ENCODE measurements around the gene PRKAR1B.

PRKAR1B gene

DNA sequence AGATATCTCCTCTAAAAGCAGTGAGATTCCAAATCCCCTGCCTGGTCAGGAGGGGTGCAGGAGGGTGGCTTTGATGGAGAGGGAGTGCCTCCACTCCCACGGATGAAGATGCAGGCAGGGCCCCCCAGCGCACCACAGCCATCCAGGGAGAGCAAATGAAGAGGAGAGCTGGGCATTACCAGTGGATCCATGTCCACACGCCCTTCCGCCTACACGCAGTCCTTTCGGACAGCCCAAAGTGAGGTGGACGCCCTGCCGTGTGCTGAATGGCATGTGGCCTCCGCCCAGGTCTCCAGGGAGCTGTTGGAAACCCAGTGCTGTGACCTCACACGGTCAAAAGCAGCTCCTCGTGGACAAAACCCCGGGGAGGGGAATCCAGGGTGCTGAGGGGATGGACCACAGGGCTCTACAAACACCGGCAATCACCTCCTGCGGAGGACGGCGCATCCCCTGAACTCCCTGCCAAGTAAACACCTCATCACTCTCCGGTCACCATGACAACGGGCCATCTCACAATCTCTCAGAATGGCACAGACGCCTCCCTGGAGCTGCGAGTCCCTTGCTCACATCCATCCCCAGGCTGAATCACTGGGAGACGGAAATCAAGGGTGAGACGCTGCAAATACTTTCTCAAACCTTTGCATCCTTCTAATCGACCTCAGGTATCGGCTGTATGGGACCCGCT lies 35.6 kb downstream of the PRKAR1B start:
- DNase-seq (ENCODE audit: low read depth): no peak

DNA sequence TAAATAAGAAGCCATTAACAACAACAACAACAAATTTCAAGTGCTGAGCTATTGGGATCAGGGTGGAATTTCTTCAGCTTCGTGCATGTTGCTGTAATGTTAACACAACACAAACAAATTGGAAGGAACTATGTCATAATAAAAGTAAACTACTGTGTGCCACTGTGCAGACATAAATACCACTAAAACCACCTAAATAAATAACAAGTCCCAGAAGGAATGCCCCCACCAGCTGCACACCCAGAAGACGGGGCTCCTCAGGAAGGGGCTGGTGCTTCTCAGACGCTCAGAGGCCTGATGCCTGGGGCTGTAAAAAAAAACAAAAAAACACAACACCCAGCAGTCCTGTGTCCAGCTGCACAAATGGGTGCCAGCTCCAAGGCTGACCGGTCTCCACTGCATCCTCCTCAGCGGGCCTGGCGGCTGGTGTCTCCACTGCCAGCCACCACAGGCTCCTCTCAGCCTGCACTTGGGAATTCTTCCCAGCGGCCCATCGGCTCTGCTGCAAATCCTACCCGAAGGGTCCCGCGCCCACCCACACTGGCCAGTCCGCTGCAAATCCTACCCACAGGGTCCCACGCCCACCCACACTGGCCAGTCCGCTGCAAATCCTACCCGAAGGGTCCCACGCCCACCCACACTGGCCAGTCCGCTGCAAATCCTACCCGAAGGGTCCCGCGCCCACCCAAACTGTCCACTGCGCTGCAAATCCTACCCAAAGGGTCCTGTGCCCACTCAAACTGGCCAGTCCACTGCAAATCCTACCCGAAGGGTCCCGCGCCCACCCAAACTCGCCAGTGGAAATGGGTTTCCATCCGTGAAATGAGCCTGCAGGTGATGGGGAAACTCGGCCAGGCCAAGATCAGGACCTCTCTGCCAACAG lies 36.4 kb downstream of the PRKAR1B start:
- DNase-seq (ENCODE audit: low read depth): no peak

DNA sequence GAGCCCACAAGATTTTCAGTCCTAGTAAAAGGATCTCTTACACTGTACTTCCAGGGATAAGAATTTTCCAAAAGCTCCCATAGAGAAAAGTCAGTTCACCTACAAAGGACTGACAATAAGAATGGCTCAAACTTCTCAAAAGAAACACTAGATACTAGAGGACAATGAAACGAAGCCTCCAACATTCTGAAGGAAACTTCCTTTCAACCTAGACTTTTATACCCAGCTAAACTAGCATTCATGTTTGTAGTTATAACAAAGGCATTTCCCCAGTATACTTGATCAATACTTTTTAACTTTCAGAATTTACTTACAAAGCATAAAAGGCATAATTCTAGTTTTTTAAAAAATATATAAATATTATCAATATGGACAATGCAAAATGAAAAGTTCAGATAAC lies 41.5 kb downstream of the PRKAR1B start:
- no peak for DNase-seq (ENCODE audit: low read depth)

DNA sequence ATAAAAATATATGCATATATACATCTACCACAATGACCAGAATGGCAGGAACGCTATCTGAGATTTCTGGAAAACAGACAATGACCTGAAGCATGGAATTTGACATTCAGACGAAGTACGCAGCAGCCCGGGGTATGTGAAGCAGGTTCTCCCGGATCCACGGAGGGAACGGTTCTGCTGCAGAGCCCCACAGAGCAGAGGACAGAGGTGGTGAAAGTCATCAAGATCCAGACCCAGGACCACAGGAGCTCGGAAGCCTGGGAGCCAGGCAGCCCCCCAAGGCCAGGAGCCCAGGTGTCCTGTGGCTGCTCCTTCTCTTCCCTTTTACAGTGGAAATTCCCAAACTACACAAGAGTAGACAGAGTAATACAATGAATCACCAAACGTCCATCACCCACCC lies 42.7 kb downstream of the PRKAR1B start:
- DNase-seq (ENCODE audit: low read depth): no peak

DNA sequence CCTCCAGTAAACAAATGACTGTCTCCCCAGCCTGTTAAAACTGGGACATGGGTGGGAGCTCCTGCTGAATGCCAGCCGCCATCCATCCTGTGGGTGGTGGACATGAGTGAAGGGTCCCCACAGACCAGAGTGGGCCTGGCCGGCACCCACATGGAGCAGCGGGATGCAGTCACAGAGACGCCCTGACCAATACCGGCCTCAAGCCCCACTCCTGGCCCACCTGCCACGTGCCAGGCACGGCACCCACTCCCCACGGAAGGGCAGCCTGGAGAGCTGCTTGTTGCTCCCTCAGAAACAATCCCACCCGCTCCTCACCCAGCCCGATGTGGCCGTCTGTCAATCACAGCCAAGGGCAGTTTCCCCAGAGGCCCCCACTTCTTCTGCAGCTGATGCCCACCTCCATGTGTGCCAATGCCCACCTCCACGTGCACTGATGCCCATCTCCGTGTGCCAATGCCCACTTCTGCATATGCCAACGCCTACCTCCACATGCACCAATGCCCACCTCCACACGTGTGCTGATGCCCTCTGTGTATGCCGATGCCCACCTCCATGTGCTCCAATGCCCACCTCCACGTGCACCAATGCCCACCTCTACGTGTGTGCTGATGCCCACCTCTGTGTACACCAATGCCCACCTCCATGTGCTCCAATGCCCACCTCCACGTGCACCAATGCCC lies 43.4 kb downstream of the PRKAR1B start:
- DNase-seq (ENCODE audit: low read depth): no peak

DNA sequence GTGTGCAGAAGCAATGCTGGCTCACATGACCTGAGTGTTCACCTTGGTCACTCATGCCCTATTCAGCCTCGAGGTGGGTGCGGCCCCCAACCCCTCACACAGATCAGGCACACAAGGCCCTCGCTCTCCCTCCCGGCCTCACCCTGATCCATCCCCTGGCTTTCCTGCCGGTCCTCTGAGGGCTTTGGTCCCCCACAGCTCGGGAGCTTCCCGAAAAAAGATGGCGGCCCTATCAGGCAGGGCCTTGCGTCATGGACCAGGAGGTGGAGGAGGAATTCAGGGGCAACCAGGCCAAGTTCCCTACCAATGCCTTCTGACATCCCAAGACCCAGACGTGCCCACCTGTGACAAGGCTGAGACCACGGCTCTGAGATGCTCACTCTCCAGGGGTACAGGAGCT lies 44.3 kb downstream of the PRKAR1B start:
- no peak for DNase-seq (ENCODE audit: low read depth)

DNA sequence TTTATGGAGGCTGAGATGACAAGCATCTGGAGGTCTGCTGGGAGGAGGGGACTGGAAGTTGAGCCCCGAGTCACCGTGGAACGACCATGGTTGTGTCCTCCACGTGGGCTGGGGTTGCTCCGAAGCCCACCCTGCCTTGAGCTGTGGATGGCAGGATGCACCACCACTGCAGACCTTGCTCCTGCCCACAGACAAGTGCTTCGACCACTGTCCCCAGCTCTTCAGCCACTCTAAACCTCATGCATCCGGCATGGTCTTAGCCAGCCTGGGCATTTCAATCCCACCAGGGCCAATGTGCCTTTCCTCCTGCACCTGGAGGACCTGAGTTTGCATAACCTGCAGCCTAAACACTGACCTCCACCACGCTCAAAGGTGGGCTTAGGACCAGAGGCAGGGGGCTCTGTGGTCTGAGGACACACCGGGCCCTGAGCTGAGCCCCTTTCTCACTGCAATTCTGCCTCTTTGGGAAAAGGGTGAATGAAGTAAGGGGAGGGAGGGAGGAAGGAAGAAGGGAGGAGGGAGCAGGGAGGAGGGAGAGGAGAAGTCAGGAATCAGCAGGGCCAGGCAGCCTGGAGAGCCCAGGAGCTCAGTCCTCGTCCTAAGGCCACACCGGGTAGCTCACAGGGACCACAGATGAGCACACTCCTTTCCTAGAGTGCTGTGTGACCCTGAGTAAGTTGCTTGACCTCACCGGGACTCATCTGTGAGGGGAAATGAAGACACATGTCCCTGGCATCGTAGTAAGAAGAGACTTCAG lies 45.4 kb downstream of the PRKAR1B start:
- DNase-seq (ENCODE audit: low read depth): no peak

DNA sequence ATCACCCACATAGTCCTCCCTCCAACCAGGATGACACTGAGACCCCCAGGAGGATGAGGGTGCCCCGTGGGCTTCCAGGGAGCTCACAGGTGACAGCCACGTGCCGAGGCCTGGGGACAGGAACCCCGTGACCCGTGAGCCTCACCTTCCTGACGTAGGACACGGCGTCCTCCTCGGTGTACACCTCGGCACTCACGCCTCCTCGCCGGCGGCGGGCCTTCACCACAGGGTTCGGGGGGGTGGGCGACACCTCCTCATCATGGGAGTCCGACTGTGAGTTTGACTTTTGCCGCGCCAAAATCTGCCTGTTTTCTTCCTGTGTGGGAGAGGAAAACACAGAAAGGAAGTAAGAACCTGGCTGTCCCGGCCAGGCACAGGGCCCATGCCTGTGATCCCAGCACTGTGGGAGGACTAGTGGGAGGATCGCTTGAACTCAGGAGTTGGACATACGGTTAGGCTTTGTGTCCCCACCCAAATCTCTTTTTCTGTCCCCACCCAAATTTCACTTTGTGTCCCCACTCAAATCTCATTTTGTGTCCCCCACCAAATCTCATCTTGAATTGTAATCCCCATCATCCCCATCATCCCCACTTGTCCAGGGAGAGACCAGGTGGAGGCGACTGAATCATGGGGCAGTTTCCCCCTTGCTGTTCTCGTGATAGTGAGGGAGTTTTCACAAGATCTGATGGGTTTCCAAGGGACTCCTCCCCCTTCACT lies 46.5 kb downstream of the PRKAR1B start:
- DNase-seq (ENCODE audit: low read depth): no peak

DNA sequence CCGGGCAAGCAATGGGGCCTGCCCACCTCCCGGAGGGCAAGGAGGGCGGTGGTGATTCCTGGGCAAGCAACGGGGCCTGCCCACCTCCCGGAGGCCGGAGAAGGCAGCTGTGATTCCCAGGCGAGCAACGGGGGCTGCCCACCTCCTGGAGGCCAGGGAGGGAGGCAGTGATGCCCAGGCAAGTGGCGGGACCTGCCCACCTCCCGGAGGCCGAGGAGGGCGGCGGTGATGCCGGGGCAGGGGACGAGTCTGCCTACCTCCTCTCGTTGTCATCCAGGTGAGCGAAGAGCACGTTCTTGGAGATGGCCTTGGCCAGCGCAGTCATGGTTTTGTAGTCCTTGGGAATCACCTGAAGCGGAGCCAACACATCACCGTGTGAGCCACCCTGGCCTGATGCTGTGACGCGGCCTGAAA lies 50.1 kb downstream of the PRKAR1B start:
- no peak for DNase-seq (ENCODE audit: low read depth)

DNA sequence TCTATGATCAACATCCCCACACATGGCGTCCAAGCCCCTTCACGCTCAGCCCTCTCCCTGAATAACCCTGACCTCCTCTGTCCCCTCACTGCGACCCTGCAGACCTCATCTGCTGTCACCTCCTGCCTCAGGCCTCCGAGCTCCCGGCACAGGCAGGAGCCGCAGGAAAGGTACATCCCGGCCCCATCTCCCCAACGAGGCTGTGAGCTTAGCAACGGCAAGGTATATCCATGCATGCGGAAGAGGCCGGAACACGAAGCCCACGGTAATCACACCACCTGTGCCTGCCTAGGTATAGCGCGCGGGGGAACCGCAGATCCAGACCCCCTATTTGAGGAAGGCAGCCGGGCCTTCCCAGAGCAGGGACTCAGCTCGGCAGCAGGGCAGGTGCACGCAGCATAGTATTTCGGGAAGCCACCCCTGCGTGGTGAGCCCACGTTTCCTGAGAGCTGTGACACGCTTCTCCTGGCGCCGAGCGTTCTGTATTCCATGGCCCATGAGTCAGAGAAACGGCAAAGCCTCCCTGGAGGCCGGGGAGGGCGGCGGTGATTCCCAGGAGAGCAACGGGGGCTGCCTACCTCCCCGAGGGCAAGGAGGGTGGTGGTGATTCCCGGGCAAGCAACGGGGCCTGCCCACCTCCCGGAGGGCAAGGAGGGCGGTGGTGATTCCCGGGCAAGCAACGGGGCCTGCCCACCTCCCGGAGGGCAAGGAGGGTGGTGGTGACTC lies 50.7 kb downstream of the PRKAR1B start:
- DNase-seq (ENCODE audit: low read depth): no peak

DNA sequence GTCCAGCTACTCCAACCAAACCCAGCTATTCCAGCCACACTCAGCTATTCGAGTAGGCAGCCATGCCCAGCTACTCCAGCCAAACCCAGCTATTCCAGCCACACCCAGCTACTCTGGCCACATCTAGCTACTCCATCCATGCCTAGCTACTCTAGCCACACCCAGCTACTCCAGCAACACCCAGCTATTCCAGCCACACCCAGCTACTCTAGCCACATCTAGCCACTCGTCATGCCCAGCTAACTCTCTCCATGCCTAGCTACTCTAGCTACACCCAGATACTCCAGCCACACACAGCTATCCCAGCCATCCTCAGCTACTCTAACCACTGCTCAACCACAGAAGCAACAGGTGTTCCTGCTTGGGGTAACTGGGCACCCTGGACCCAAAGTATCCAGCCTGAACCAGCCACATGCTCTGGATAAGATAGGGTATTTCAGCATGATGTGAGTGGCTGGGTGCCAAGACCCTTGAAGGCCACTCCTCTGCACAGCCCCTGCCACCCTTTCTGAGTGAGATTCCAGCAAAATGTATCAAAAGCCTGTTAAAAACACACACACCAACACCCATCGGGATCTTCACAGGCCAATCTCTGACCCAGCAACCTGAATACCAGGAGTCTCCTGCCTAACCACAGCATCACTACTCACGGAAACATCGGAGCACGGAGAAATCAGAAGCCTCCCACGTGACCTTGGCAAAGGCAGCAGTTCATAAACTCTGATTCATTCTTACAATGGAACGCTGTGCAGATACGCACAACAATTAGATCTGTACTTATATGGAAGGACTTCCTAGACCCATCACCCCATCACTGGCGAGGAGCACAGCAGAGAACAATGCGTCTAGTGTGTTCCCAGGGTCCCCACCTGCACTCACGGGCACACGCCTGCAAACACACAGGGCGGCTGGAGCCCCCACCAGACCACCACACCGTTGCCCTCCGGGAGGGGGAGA lies 52.3 kb downstream of the PRKAR1B start:
- DNase-seq (ENCODE audit: low read depth): no peak

DNA sequence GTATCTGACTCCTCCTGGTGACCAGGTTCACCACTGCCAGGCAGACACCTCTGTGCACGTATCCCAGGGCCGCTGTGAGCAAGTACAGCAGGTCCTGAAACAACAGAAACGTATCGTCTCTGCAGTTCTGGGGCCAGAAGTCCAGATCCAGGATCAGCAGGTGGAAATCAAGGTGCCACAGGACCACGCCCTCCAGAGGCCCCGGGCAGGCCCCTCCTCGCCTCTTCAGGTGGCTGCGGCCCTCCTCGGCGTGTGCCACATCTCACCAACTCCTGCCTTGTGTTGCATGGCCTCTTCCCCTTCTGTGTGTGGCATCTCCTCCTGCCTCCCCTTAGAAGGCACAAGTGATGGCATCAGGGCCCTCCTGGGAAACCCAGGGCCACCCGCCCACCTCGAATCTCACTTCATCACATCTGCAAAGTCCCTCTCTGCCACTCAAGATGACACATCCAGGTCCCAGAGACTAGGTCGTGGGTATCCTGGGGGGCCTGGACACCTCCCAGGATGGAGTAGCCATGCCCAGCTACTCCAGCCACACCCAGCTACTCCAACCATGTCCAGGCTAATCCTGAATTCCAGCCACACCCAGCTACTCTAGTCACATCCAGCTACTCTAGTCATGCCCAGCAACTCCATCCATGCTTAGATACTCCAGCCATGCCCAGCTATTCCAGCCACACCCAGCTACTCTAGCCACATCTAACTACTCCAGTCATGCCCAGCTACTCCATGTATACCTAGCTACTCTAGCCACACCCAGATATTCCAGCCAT lies 53.2 kb downstream of the PRKAR1B start:
- DNase-seq (ENCODE audit: low read depth): no peak

DNA sequence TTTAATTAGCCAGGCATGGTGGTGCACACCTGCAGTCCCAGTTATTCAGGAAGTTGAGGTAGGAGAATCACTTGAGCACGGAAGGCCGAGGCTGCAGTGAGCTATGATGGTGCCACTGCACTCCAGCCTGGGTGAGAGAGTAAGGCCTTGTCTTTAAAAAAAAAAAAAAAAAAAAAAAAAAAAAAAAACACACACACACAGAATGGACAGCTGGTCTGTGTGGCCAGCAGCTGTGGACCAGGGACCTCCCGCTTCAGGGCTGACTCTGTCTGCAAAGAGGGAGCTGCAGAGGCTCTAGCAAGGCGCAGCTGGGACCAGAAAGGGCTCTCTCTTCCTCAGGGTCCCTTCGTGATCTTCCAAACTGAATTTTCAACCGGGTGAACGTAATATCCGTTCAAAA lies 54.2 kb downstream of the PRKAR1B start:
- DNase-seq (ENCODE audit: low read depth): no peak

DNA sequence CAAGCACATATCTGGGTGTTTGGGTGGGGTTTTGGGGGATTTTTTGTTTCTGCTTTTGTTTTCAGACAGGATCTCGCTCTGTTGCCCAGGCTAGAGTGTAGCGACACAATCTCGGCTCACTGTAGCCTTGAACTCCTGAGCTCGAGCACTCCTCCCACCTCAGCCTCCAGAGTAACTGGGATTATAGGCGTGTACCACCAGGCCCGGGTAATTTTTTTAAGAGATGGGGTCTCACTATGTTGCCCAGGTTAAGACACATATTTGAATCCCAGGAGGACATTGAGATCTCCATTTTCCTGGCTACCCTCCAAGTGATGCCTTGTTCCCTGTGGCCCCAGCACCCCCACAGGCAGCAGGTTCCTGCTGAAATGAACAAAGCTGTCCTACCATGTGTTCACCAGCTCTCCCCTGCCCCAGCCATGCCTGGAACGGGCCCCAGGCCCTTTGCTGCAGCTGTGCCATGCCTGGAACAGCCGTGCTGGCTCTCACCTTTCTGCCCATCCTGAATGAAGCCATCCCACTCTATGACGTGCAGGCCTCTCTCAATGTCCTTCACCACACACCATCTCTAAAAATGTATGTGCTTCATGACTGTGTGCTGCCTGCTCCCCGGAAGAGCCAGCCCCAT lies 55.6 kb downstream of the PRKAR1B start:
- DNase-seq (ENCODE audit: low read depth): no peak

DNA sequence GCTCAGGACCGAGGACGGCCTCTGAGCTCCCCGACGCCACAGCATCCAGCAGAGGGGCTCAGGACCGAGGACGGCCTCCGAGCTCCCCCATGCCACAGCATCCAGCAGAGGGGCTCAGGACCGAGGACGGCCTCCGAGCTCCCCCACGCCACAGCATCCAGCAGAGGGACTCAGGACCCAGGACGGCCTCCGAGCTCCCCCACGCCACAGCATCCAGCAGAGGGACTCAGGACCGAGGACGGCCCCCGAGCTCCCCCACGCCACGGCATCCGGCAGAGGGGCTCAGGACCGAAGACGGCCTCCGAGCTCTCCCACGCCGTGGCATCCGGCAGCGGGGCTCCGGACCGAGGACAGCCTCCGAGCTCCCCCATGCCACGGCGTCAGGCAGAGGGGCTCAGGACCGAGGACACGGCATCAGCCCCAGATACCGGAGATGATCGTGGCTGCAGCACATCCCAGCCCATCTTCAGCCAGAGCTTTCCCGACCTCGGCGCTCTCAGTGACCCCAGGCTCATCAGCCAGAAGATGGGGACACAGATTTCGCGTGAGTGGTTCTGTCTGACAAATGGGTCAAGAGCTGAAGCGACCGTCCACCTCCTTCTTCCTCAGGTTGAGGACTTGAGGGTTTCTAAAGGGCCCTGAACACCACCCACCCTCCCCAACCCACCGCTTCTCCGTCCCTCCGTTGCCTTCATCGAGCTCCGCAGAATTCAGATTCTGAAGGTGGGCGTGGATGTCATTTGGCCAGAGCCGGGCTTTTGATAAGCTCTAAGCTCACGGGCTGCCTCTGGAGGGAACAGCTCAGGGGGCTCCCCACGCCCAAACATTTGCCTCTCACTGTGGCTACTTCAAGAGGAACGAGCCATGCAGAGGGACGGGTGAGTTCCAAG lies 56.3 kb downstream of the PRKAR1B start:
- DNase-seq (ENCODE audit: low read depth): no peak

DNA sequence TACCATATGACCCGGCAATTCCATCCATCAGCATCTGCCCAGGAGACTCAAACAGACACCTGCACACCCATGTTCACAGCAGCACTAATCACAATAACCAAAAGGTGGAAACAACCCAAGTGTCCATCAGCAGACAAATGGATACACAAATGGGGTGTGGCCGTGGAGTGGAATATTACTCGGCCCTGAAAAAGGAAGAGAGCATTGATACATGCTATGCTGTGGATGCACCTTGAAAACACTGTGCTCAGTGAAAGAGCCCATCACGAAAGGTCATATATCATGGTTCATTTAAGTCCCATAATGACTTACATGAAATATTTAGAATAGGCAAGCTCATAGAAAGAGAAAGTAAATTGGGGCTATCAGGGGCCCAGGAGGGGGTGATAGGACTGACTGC lies 58.1 kb downstream of the PRKAR1B start:
- no peak for DNase-seq (ENCODE audit: low read depth)

DNA sequence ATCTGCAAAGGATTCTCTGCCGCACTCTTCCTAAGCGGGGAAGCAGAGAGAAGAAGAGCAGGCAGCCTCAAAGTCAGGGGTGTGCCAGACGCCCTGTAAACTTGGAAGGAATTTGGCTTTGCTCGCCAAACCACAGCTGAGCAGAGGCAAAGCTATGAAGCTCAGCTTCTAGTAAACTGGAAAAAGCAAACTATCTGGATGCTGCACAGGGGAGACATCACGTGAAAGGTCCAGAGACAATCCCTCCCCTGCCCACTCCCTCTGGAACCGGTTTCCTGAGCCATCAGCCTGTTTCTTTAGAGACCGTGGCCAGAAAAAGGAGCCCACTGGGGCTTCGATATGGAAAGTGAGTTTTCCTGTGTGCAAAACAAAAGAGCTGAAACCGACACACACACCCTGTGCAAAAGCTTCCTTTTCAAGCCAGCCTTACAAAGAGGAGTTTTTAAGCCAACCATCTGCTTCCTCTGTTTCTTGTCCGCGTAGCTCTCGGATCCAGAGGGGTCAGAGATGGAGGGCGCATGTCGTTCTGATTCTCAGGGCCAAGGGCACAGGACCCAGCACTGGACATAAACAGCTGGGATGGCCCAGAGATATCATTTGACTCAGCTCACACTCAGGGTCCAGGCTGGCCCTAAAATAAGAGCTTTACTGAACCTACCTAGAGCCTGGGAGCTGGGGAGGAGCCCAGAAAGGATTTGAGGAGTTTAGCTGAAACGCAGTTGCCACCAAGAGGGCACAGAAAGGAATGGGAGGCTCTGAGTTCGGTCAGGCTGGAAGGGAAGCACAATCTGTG lies 58.7 kb downstream of the PRKAR1B start:
- DNase-seq (ENCODE audit: low read depth): no peak

All from stimulated activated CD8-positive, alpha-beta memory T cell treated with anti-CD3 and anti-CD28 coated beads, Interleukin-12 subunit alpha, Interleukin-12 subunit beta, amount 100 ng/mL, for 4 hours (primary cell).